ENCODE data around the gene MEIOB. TPM values are rescaled to one million over a fixed set of nuclear protein-coding genes. Genes with fewer than 3 reads are reported as not detected.

Gene MEIOB
- total RNA-seq, 1 experiment from 2014 or later: 0.62 TPM

GRCh38 chr16:1818204-1818872, 53.6 kb downstream of the MEIOB start:
- no TSS peak for BruUV-seq (replicated peaks)
- ChIA-PET POLR2A (ENCODE audit: low non-redundant PET) (no interaction called here), CTCF (no interaction called here)
- TF ChIP-seq EZH2 (IDR thresholded peaks at IDR 0.05; ENCODE audit: borderline replicate concordance, low read depth, low read length, poor library complexity, severe bottlenecking): no peak
- TF ChIP-seq, protein P1, sequence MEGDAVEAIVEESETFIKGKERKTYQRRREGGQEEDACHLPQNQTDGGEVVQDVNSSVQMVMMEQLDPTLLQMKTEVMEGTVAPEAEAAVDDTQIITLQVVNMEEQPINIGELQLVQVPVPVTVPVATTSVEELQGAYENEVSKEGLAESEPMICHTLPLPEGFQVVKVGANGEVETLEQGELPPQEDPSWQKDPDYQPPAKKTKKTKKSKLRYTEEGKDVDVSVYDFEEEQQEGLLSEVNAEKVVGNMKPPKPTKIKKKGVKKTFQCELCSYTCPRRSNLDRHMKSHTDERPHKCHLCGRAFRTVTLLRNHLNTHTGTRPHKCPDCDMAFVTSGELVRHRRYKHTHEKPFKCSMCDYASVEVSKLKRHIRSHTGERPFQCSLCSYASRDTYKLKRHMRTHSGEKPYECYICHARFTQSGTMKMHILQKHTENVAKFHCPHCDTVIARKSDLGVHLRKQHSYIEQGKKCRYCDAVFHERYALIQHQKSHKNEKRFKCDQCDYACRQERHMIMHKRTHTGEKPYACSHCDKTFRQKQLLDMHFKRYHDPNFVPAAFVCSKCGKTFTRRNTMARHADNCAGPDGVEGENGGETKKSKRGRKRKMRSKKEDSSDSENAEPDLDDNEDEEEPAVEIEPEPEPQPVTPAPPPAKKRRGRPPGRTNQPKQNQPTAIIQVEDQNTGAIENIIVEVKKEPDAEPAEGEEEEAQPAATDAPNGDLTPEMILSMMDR (conservative IDR thresholded peaks at IDR 0.05; ENCODE audit: low read depth, low read length): no peak
- H3K27ac ChIP-seq (ENCODE audit: low read depth, low read length, poor library complexity, severe bottlenecking): no peak overlapping the region
- no peak overlapping the region for H3K4me3 ChIP-seq (ENCODE audit: low read depth, low read length, poor library complexity, severe bottlenecking)
- no peak for DNase-seq (ENCODE audit: low spot score)
- intact Hi-C loops (cut with micrococcal nuclease; ENCODE audit: unreplicated experiment): no loop called here
- no peaks in the 10 kb centered on the region for H3K27me3 ChIP-seq (replicated peaks; ENCODE audit: insufficient read depth, low read depth, low read length, poor library complexity)
- H3K36me3 ChIP-seq (ENCODE audit: insufficient read depth, low read length, poor library complexity, severe bottlenecking): no peaks in the 10 kb centered on the region
- no peaks in the 10 kb centered on the region for H3K9me3 ChIP-seq (ENCODE audit: low read depth, low read length, poor library complexity, severe bottlenecking)
- H3K4me1 ChIP-seq (ENCODE audit: insufficient read depth, low read length, poor library complexity, severe bottlenecking): no peaks in the 10 kb centered on the region

- CTCF ChIA-PET: no interaction called here
- H3K27me3 ChIP-seq (replicated peaks; ENCODE audit: insufficient read depth, low read depth, low read length, poor library complexity): no peaks in the 10 kb centered on the region
- H3K4me1 ChIP-seq (ENCODE audit: insufficient read depth, low read length, poor library complexity, severe bottlenecking): peaks cover 5% of the 10 kb centered on the region
- TF ChIP-seq, protein P1 (conservative IDR thresholded peaks at IDR 0.05; ENCODE audit: low read depth, low read length): no peak
- TF ChIP-seq EZH2 (IDR thresholded peaks at IDR 0.05; ENCODE audit: borderline replicate concordance, low read depth, low read length, poor library complexity, severe bottlenecking): no peak
- no TSS peak for BruUV-seq (replicated peaks)
- H3K9me3 ChIP-seq (ENCODE audit: low read depth, low read length, poor library complexity, severe bottlenecking): no peaks in the 10 kb centered on the region
- intact Hi-C loops (cut with micrococcal nuclease; ENCODE audit: unreplicated experiment): no loop called here
- DNase-seq (ENCODE audit: low spot score): no peak
- no peak overlapping the region for H3K27ac ChIP-seq (ENCODE audit: low read depth, low read length, poor library complexity, severe bottlenecking)
- H3K4me3 ChIP-seq (ENCODE audit: low read depth, low read length, poor library complexity, severe bottlenecking): no peak overlapping the region
- no peaks in the 10 kb centered on the region for H3K36me3 ChIP-seq (ENCODE audit: insufficient read depth, low read length, poor library complexity, severe bottlenecking)
- POLR2A ChIA-PET (ENCODE audit: low non-redundant PET): no interaction called here
These were observed 54.2 kb downstream of the MEIOB start for GRCh38 chr16:1817716-1818115.

DNA sequence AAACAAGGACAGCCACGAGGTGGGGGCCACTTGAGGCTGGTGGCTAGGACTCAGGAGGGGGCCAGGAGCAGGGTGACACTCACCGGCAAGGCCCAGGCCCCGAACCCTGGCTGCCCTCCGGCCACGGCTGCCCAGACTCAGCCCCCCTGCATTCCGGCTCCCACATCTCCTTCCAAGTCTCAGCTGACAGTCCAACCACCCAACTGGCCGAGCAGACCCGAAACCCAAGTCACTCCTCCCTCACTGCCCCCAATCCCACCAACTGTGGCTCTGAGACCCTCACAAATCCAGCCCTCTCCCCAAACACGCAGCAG, 54.7 kb downstream of the MEIOB start:
- no TSS peak for BruUV-seq (replicated peaks)
- TF ChIP-seq, protein P1 (conservative IDR thresholded peaks at IDR 0.05; ENCODE audit: low read depth, low read length): no peak
- TF ChIP-seq EZH2 (IDR thresholded peaks at IDR 0.05; ENCODE audit: borderline replicate concordance, low read depth, low read length, poor library complexity, severe bottlenecking): no peak
- no peaks in the 10 kb centered on the region for H3K9me3 ChIP-seq (ENCODE audit: low read depth, low read length, poor library complexity, severe bottlenecking)
- DNase-seq (ENCODE audit: low spot score): no peak
- intact Hi-C loops (cut with micrococcal nuclease; ENCODE audit: unreplicated experiment): no loop called here
- no peak overlapping the region for H3K27ac ChIP-seq (ENCODE audit: low read depth, low read length, poor library complexity, severe bottlenecking)
- POLR2A ChIA-PET (ENCODE audit: low non-redundant PET): no interaction called here
- H3K36me3 ChIP-seq (ENCODE audit: insufficient read depth, low read length, poor library complexity, severe bottlenecking): no peaks in the 10 kb centered on the region
- CTCF ChIA-PET: no interaction called here
- no peak overlapping the region for H3K4me3 ChIP-seq (ENCODE audit: low read depth, low read length, poor library complexity, severe bottlenecking)
- peaks cover 9% of the 10 kb centered on the region for H3K4me1 ChIP-seq (ENCODE audit: insufficient read depth, low read length, poor library complexity, severe bottlenecking)
- no peaks in the 10 kb centered on the region for H3K27me3 ChIP-seq (replicated peaks; ENCODE audit: insufficient read depth, low read depth, low read length, poor library complexity)
